ENCODE data around the gene OXER1.
"Not testable (repeated sequence)": the region's sequence is repeated elsewhere in the genome, so short reads cannot be mapped to it uniquely, and the experiment has no call there.

The OXER1 gene

GRCh38 chr2:42747422-42747821 lies 16.5 kb downstream of the OXER1 start:
- no peak for DNase-seq

DNA sequence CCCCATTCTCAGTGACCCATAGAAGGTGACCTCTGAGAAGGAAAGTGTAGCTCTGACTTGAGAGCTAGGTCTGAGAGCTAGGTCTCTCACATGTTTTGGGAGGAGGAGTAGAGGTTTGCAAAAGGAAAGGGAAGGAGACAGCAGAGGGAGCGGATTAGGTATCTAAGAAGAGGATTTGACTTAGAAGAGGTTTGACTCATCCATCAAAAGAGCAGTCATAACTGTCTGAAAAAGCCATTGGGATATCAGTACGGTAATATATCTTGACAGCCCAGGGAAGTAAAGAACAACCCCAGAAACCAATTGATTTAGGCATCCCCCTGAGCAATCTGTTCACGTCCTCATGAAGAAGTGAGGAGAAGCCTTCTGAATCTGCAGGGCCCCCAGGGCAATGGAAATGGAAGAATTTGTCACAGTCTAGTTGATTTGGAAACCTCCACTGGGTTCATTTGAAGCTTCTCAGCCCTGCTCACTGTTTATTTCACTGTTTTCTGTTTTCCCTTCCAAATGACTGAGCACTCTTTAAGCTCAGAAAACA lies 19.3 kb downstream of the OXER1 start:
- DNase-seq: no peak

DNA sequence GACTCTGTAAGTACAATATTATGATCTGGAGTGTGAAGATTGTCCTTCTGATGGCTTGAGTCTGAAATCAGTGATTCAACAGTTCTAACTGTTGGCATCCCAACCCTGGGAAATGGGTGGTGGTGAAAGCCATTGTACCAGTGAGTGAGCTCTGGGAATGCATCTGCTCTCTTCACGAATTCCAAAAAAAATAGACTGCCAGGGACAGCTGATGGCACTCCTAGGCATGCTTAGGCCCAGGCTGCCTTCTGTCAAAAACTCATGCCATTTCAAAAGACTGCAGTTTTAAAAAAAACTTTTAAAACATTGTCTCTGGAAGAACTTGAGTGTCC lies 20.3 kb downstream of the OXER1 start:
- DNase-seq: no peak

GRCh38 chr2:42742740-42743658 lies 20.9 kb downstream of the OXER1 start:
- no peak for DNase-seq

DNA sequence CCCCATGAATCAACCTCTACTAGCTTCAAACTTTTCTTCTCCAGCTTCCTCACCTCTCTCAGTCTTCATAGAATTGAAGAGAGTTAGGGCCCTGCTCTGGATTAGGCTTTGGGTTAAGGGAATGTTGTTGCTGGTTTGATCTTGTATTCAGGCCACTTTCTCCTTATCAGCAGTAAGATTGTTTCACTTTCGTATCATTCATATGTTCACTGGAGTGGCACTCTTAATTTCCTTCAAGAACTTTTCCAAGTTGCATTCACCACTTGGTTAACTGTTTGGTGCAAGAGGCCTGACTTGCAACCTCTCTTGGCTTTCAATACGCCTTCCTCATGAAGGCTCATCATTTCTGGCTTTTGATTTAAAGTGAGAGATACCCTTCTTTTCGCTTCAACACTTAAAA lies 22.8 kb downstream of the OXER1 start:
- DNase-seq: no peak

DNA sequence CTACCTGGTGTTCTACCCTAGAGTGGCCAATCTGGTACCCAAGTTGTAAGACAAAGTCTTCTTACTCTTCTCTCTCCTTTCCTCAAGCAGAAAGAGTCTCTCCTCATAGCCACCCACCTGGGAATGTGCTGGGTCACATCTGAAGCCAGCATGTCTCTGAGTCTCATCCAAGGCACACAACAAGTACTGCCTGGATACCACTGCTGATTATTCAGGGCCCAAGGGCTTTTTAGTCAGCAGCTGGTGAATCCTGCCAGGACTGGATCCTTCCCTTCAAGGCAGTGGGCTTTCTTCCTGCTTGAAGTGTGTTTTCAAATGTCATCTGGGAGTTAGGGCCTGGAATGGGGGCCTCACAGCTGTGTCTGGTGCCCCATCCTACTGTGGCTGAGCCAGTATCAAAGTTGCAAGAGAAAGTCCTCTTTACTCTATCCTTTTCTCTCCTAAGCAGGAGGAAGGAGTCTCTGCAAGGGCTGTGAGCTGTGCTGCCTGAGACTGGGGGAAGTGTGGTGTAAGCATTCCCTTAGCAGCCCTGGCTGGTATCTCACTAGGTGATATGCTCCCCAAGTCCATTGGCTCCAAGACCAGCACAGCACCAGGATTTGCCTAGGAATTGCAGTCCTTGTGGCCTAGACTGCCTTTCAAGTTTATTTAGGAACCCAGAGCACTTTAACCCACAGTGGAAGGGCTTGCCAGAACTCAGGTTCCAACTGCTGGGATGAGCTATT lies 27.2 kb downstream of the OXER1 start:
- no peak for DNase-seq

GRCh38 chr2:42733852-42734251 lies 30.1 kb downstream of the OXER1 start:
- DNase-seq: no peak

- DNase-seq: not testable (repeated sequence)
These were observed 32.6 kb downstream of the OXER1 start for GRCh38 chr2:42731316-42731715.

DNA sequence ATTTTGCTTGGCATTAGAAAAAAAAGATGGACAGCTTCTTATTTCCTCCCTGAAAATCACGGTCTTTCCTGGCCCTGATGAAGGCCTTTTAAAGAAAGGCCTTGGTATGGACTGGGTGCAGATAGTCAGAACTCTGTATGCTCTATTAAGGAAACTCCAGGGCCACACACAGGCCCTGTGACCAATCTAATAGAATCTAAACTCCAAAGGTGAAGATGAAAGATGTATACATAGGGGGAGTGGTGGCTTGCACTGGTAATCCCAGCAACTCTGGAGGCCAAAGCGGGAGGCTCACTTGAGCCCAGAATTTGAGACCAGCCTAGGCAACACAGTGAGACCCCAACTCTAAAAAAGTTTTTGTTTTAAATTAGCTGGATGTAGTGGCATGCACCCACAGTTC lies 37.3 kb downstream of the OXER1 start:
- DNase-seq: no peak

DNA sequence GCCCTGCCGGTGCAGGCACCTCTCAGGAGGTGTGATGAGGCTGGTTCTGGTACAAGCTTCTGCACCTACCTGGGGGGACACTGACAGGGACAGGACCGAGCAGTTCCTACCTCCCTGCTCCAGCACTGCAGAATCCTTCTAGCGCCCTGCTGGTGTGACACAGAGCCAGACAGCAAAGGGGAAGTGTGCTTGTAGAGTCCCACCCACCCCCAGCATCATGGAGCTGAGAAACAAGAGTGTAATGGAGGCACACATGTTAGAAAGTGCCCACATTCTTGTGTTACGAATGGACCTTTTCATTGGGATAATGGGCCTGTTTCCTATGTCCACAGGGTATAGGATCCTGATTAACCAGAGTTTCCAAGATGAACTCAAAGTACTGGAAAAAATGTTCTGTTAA lies 38.3 kb downstream of the OXER1 start:
- DNase-seq: no peak

GRCh38 chr2:42724886-42725285 lies 39.0 kb downstream of the OXER1 start:
- no peak for DNase-seq

- DNase-seq: no peak
These were observed 40.5 kb downstream of the OXER1 start for GRCh38 chr2:42723465-42723864.

GRCh38 chr2:42722320-42723190 lies 41.4 kb downstream of the OXER1 start:
- DNase-seq: peak; percentile 80

DNA sequence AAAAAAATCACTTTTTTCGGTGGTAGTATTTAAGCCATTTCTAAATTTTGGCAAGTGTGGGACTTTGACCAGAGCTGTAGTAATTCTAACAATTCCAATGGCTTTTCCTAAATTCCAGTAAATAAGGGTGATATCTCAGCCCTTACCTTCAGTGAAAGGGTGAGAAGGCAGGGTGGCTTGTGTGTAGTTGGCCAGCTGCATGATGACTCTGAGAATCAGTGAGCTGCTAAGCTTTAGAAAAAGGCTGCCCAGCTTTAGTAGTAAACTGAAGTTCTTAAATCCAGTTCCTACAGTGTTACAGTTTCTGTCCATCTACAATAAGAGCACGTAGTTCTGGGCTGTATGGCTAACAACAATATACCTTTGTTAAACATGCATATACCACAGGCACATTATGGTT lies 42.0 kb downstream of the OXER1 start:
- no peak for DNase-seq

DNA sequence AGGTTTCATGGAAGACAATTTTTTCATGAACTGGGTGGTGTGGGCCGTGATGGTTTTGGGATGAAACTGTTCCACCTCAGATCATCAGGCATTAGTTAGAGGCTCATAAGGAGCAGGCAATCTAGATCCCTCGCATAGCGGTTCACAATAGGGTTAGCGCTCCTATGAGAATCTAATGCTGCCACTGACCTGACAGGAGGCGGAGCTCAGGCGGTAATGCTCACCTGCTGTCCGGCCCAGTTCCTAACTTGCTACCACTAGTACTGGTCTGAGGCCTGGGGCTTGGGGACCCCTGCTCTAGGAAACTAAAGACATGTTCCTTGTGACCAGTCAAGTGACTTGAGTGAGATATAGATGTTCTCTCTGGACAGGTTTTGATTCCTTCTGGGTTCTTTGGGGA lies 49.2 kb downstream of the OXER1 start:
- DNase-seq: no peak

GRCh38 chr2:42713920-42714319 lies 50.0 kb downstream of the OXER1 start:
- DNase-seq: no peak

- DNase-seq: no peak
These were observed 51.0 kb downstream of the OXER1 start for GRCh38 chr2:42712934-42713333.

Measured in DMS79 treated with DMSO at 0.1 percent for 48 hours (cell line).